ENCODE data around the gene GDNF. TPM values are rescaled to one million over a fixed set of nuclear protein-coding genes. Genes with fewer than 3 reads are reported as not detected.

Gene GDNF
- total RNA-seq, 2 donors from 2014 or later = 0.82 to 1.6 TPM

DNA sequence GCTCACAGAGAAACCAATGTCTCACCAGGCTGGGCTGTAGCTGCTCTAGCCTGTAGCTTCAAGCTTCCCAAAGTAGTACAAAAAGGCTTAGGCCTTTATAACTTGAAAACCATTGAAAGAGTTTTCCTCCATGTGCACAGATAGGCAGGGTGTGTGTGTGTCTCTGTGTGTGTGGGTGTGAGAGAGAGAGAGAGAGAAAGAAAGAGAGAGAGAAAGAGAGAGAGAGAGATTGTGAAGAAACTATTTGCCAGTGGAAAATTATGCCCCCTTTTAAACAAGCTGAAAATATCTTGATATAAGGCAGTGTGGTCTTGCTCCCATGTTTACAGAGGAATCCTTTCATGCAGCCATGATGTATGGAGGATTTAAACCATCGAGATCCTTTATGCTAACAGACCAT, 17.9 kb upstream of the GDNF start:
- intact Hi-C loops (cut with DNase I) = no loop called here
- no peak overlapping the region for H3K4me3 ChIP-seq
- H3K27ac ChIP-seq = no peak overlapping the region
- no peaks in the 10 kb centered on the region for H3K9me3 ChIP-seq
- H3K27me3 ChIP-seq = no peaks in the 10 kb centered on the region
- no peak for DNase-seq
- no peaks in the 10 kb centered on the region for H3K4me1 ChIP-seq
- TF ChIP-seq, protein P1, sequence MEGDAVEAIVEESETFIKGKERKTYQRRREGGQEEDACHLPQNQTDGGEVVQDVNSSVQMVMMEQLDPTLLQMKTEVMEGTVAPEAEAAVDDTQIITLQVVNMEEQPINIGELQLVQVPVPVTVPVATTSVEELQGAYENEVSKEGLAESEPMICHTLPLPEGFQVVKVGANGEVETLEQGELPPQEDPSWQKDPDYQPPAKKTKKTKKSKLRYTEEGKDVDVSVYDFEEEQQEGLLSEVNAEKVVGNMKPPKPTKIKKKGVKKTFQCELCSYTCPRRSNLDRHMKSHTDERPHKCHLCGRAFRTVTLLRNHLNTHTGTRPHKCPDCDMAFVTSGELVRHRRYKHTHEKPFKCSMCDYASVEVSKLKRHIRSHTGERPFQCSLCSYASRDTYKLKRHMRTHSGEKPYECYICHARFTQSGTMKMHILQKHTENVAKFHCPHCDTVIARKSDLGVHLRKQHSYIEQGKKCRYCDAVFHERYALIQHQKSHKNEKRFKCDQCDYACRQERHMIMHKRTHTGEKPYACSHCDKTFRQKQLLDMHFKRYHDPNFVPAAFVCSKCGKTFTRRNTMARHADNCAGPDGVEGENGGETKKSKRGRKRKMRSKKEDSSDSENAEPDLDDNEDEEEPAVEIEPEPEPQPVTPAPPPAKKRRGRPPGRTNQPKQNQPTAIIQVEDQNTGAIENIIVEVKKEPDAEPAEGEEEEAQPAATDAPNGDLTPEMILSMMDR (IDR thresholded peaks at IDR 0.05) = no peak
- H3K36me3 ChIP-seq = no peaks in the 10 kb centered on the region
- H3K9ac ChIP-seq (ENCODE audit: low read depth in 2 of 2, low read length in 2 of 2) = no peak overlapping the region

DNA sequence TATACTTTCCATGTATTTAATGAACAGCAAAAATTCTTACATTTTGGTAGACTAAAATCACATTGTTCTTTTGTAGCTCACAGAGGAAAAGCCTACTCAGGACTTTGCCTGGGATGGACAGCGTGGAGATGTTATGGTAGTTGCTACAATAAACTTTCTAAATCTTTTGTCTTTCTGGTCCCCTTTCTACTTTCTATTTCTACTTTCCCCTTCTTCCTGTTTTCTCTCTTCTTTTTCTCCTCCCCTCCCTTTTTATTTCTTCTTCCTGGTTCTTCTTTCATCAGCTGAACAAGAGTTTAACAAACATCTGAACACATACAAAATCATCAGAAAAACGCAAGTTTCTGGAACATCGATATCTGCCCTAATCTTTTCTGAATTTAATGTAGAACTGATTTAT, 15.6 kb upstream of the GDNF start:
- Histone ChIP-seq H3K36me3 (no peaks in the 10 kb centered on the region), H3K4me3 (no peak overlapping the region), H3K4me1 (no peaks in the 10 kb centered on the region), H3K27me3 (no peaks in the 10 kb centered on the region), H3K9ac (ENCODE audit: low read depth in 2 of 2, low read length in 2 of 2) (no peak overlapping the region), H3K27ac (no peak overlapping the region), H3K9me3 (no peaks in the 10 kb centered on the region)
- TF ChIP-seq, protein P1 (IDR thresholded peaks at IDR 0.05) = no peak
- intact Hi-C loops (cut with DNase I) = no loop called here
- no peak for DNase-seq

DNA sequence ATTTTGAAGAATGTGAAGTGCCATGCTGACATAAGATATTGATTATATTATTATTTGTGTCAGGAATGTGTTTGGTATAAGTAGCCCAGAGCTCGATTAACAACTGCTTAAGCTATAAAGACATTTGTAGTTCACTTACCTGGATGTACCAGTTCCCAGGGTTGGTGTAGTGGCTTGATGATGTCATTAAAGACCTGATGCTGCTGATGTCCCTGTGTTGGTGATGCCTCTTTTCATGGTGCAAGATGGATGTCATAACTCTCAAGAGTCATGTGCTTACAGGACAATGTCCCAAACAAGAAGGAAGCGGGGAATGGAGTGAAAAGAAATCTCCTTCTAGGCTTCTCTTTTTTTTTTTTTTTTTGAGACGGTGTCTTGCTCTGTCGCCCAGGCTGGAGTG, 11.5 kb upstream of the GDNF start:
- DNase-seq = no peak
- no peak overlapping the region for H3K27ac ChIP-seq
- TF ChIP-seq, protein P1 (IDR thresholded peaks at IDR 0.05) = no peak
- H3K4me1 ChIP-seq = no peaks in the 10 kb centered on the region
- H3K9me3 ChIP-seq = no peaks in the 10 kb centered on the region
- H3K4me3 ChIP-seq = no peak overlapping the region
- H3K36me3 ChIP-seq = no peaks in the 10 kb centered on the region
- no peak overlapping the region for H3K9ac ChIP-seq (ENCODE audit: low read depth in 2 of 2, low read length in 2 of 2)
- intact Hi-C loops (cut with DNase I) = no loop called here
- H3K27me3 ChIP-seq = no peaks in the 10 kb centered on the region

DNA sequence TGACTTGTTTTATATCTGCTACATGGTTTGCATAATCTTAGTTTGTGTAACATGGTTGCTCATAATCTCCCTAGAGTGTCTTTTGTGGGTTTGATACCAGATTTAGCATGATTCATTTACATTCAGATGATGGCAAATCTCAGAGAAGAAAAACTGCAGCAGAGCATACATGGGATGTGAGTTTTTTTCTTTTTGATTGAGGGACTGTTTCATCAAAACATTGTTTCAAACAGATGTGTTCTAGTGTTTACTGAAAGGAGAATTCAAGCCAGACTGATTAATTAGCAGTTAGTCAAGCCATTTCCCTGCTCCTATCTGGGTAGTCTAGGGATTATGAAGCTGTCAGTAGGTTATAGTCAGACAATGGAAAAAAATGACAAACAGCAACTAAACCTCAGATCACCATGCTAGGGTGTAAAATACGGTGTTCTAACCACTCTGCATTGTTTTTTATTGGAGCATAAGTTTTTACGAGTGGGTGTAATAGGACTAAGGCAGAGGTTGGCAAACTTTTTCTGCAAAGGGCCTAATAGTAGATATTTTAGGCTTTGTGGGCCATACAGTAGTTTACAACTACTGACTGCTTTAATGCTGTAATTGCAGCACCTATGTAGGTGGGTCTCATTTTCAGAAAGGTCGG, 10.5 kb upstream of the GDNF start:
- DNase-seq = no peak
- Histone ChIP-seq H3K9ac (ENCODE audit: low read depth in 2 of 2, low read length in 2 of 2) (no peak overlapping the region), H3K4me1 (no peaks in the 10 kb centered on the region), H3K4me3 (no peak overlapping the region), H3K27me3 (no peaks in the 10 kb centered on the region), H3K9me3 (no peaks in the 10 kb centered on the region), H3K36me3 (no peaks in the 10 kb centered on the region), H3K27ac (no peak overlapping the region)
- intact Hi-C loops (cut with DNase I) = no loop called here
- TF ChIP-seq, protein P1 (IDR thresholded peaks at IDR 0.05) = no peak

DNA sequence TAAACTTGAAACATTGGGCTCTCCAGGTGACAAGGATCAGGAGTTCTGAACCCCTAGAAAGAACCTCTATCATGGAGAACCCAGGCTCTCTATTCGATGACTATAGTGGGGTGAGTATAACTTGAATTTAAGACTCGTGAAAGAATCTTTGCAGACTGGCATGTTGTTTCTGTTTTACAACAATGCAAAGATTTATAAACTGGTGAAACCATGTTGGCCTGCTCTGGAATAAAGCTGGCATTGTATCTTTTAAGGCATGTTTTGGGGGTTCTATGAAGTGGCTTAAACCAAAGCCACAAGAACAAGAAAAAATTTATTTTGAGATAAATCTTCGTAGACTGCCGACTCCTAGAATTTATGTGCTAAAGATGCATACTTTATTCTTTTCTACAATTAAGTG, 9.8 kb upstream of the GDNF start:
- no peaks in the 10 kb centered on the region for H3K27me3 ChIP-seq
- DNase-seq = no peak
- TF ChIP-seq, protein P1 (IDR thresholded peaks at IDR 0.05) = no peak
- H3K9me3 ChIP-seq = no peaks in the 10 kb centered on the region
- H3K4me3 ChIP-seq = no peak overlapping the region
- H3K9ac ChIP-seq (ENCODE audit: low read depth in 2 of 2, low read length in 2 of 2) = no peak overlapping the region
- no peak overlapping the region for H3K27ac ChIP-seq
- H3K36me3 ChIP-seq = no peaks in the 10 kb centered on the region
- intact Hi-C loops (cut with DNase I) = no loop called here
- no peaks in the 10 kb centered on the region for H3K4me1 ChIP-seq

Data from colonic mucosa (tissue), 4 donors.